ENCODE measurements around the gene CAND2.
"Not testable (repeated sequence)": the region's sequence is repeated elsewhere in the genome, so short reads cannot be mapped to it uniquely, and the experiment has no call there.

Gene CAND2

GRCh38 chr3:12773030-12773709 lies 23.3 kb upstream of the CAND2 start:
- H3K27ac ChIP-seq (ENCODE audit: low read depth, low read length), result no peak overlapping the region
- no peaks in the 10 kb centered on the region for H3K27me3 ChIP-seq (ENCODE audit: control insufficient read depth in 1 of 2, insufficient read depth in 2 of 2, low read length in 2 of 2)
- no peaks in the 10 kb centered on the region for H3K9me3 ChIP-seq (ENCODE audit: low read length)
- H3K4me3 ChIP-seq (ENCODE audit: low read depth in 1 of 2, low read length in 2 of 2), result no peak overlapping the region
- no peaks in the 10 kb centered on the region for H3K36me3 ChIP-seq (ENCODE audit: insufficient read depth, low read length)
- peaks cover 3% of the 10 kb centered on the region for H3K4me1 ChIP-seq (ENCODE audit: insufficient read depth, low read length)
- H3K9ac ChIP-seq (ENCODE audit: low read length), result no peak overlapping the region

GRCh38 chr3:12773710-12774086 lies 22.8 kb upstream of the CAND2 start:
- Histone ChIP-seq H3K4me1 (ENCODE audit: insufficient read depth, low read length) (peaks cover 3% of the 10 kb centered on the region), H3K36me3 (ENCODE audit: insufficient read depth, low read length) (no peaks in the 10 kb centered on the region), H3K9ac (ENCODE audit: low read length) (no peak overlapping the region), H3K27ac (ENCODE audit: low read depth, low read length) (no peak overlapping the region), H3K4me3 (ENCODE audit: low read depth in 1 of 2, low read length in 2 of 2) (no peak overlapping the region), H3K27me3 (ENCODE audit: control insufficient read depth in 1 of 2, insufficient read depth in 2 of 2, low read length in 2 of 2) (no peaks in the 10 kb centered on the region), H3K9me3 (ENCODE audit: low read length) (no peaks in the 10 kb centered on the region)

GRCh38 chr3:12774619-12775018 lies 21.9 kb upstream of the CAND2 start:
- peaks cover 3% of the 10 kb centered on the region for H3K4me1 ChIP-seq (ENCODE audit: insufficient read depth, low read length)
- no peak overlapping the region for H3K9ac ChIP-seq (ENCODE audit: low read length)
- no peaks in the 10 kb centered on the region for H3K36me3 ChIP-seq (ENCODE audit: insufficient read depth, low read length)
- no peaks in the 10 kb centered on the region for H3K9me3 ChIP-seq (ENCODE audit: low read length)
- no peak overlapping the region for H3K27ac ChIP-seq (ENCODE audit: low read depth, low read length)
- H3K27me3 ChIP-seq (ENCODE audit: control insufficient read depth in 1 of 2, insufficient read depth in 2 of 2, low read length in 2 of 2), result no peaks in the 10 kb centered on the region
- no peak overlapping the region for H3K4me3 ChIP-seq (ENCODE audit: low read depth in 1 of 2, low read length in 2 of 2)

GRCh38 chr3:12775226-12775625 lies 21.3 kb upstream of the CAND2 start:
- Histone ChIP-seq H3K36me3 (ENCODE audit: insufficient read depth, low read length) (no peaks in the 10 kb centered on the region), H3K9ac (ENCODE audit: low read length) (no peak overlapping the region), H3K4me3 (ENCODE audit: low read depth in 1 of 2, low read length in 2 of 2) (no peak overlapping the region), H3K9me3 (ENCODE audit: low read length) (no peaks in the 10 kb centered on the region), H3K27me3 (ENCODE audit: control insufficient read depth in 1 of 2, insufficient read depth in 2 of 2, low read length in 2 of 2) (no peaks in the 10 kb centered on the region), H3K27ac (ENCODE audit: low read depth, low read length) (no peak overlapping the region), H3K4me1 (ENCODE audit: insufficient read depth, low read length) (peaks cover 3% of the 10 kb centered on the region)

- H3K27ac ChIP-seq (ENCODE audit: low read depth, low read length); H3K9me3 ChIP-seq (ENCODE audit: low read length); H3K9ac ChIP-seq (ENCODE audit: low read length); H3K4me1 ChIP-seq (ENCODE audit: insufficient read depth, low read length); H3K4me3 ChIP-seq (ENCODE audit: low read depth in 1 of 2, low read length in 2 of 2); H3K27me3 ChIP-seq (ENCODE audit: control insufficient read depth in 1 of 2, insufficient read depth in 2 of 2, low read length in 2 of 2); H3K36me3 ChIP-seq (ENCODE audit: insufficient read depth, low read length): not testable (repeated sequence)
These were observed 20.5 kb upstream of the CAND2 start for GRCh38 chr3:12775970-12776369.

GRCh38 chr3:12777171-12777570 lies 19.3 kb upstream of the CAND2 start:
- no peaks in the 10 kb centered on the region for H3K27me3 ChIP-seq (ENCODE audit: control insufficient read depth in 1 of 2, insufficient read depth in 2 of 2, low read length in 2 of 2)
- H3K9ac ChIP-seq (ENCODE audit: low read length), result no peak overlapping the region
- no peak overlapping the region for H3K27ac ChIP-seq (ENCODE audit: low read depth, low read length)
- no peaks in the 10 kb centered on the region for H3K36me3 ChIP-seq (ENCODE audit: insufficient read depth, low read length)
- H3K9me3 ChIP-seq (ENCODE audit: low read length), result no peaks in the 10 kb centered on the region
- peaks cover 3% of the 10 kb centered on the region for H3K4me1 ChIP-seq (ENCODE audit: insufficient read depth, low read length)
- H3K4me3 ChIP-seq (ENCODE audit: low read depth in 1 of 2, low read length in 2 of 2), result no peak overlapping the region

GRCh38 chr3:12780751-12781150 lies 15.7 kb upstream of the CAND2 start:
- no peaks in the 10 kb centered on the region for H3K9me3 ChIP-seq (ENCODE audit: low read length)
- H3K9ac ChIP-seq (ENCODE audit: low read length), result no peak overlapping the region
- no peaks in the 10 kb centered on the region for H3K27me3 ChIP-seq (ENCODE audit: control insufficient read depth in 1 of 2, insufficient read depth in 2 of 2, low read length in 2 of 2)
- H3K4me1 ChIP-seq (ENCODE audit: insufficient read depth, low read length), result no peaks in the 10 kb centered on the region
- no peaks in the 10 kb centered on the region for H3K36me3 ChIP-seq (ENCODE audit: insufficient read depth, low read length)
- no peak overlapping the region for H3K4me3 ChIP-seq (ENCODE audit: low read depth in 1 of 2, low read length in 2 of 2)
- H3K27ac ChIP-seq (ENCODE audit: low read depth, low read length), result no peak overlapping the region

- no peaks in the 10 kb centered on the region for H3K4me1 ChIP-seq (ENCODE audit: insufficient read depth, low read length)
- no peaks in the 10 kb centered on the region for H3K36me3 ChIP-seq (ENCODE audit: insufficient read depth, low read length)
- H3K27me3 ChIP-seq (ENCODE audit: control insufficient read depth in 1 of 2, insufficient read depth in 2 of 2, low read length in 2 of 2), result no peaks in the 10 kb centered on the region
- no peak overlapping the region for H3K27ac ChIP-seq (ENCODE audit: low read depth, low read length)
- no peak overlapping the region for H3K9ac ChIP-seq (ENCODE audit: low read length)
- H3K9me3 ChIP-seq (ENCODE audit: low read length), result no peaks in the 10 kb centered on the region
- no peak overlapping the region for H3K4me3 ChIP-seq (ENCODE audit: low read depth in 1 of 2, low read length in 2 of 2)
These were observed 14.2 kb upstream of the CAND2 start for GRCh38 chr3:12782172-12782815.

GRCh38 chr3:12785096-12785495 lies 11.4 kb upstream of the CAND2 start:
- Histone ChIP-seq H3K4me1 (ENCODE audit: insufficient read depth, low read length) (no peaks in the 10 kb centered on the region), H3K27me3 (ENCODE audit: control insufficient read depth in 1 of 2, insufficient read depth in 2 of 2, low read length in 2 of 2) (no peaks in the 10 kb centered on the region), H3K4me3 (ENCODE audit: low read depth in 1 of 2, low read length in 2 of 2) (no peak overlapping the region), H3K9ac (ENCODE audit: low read length) (no peak overlapping the region), H3K9me3 (ENCODE audit: low read length) (no peaks in the 10 kb centered on the region), H3K27ac (ENCODE audit: low read depth, low read length) (no peak overlapping the region), H3K36me3 (ENCODE audit: insufficient read depth, low read length) (no peaks in the 10 kb centered on the region)

GRCh38 chr3:12787346-12787745 lies 9.1 kb upstream of the CAND2 start:
- not testable (repeated sequence) for H3K9ac ChIP-seq (ENCODE audit: low read length); H3K27ac ChIP-seq (ENCODE audit: low read depth, low read length); H3K4me1 ChIP-seq (ENCODE audit: insufficient read depth, low read length); H3K9me3 ChIP-seq (ENCODE audit: low read length); H3K27me3 ChIP-seq (ENCODE audit: control insufficient read depth in 1 of 2, insufficient read depth in 2 of 2, low read length in 2 of 2); H3K36me3 ChIP-seq (ENCODE audit: insufficient read depth, low read length); H3K4me3 ChIP-seq (ENCODE audit: low read depth in 1 of 2, low read length in 2 of 2)

GRCh38 chr3:12787967-12788690 lies 8.4 kb upstream of the CAND2 start:
- not testable (repeated sequence) for H3K4me3 ChIP-seq (ENCODE audit: low read depth in 1 of 2, low read length in 2 of 2); H3K27ac ChIP-seq (ENCODE audit: low read depth, low read length); H3K27me3 ChIP-seq (ENCODE audit: control insufficient read depth in 1 of 2, insufficient read depth in 2 of 2, low read length in 2 of 2); H3K36me3 ChIP-seq (ENCODE audit: insufficient read depth, low read length); H3K9ac ChIP-seq (ENCODE audit: low read length); H3K9me3 ChIP-seq (ENCODE audit: low read length); H3K4me1 ChIP-seq (ENCODE audit: insufficient read depth, low read length)
